Stimulated activated CD8-positive, alpha-beta memory T cell treated with anti-CD3 and anti-CD28 coated beads, Interleukin-4, amount 100 ng/mL, for 24 hours (primary cell): Measurements from ENCODE around the gene DENND1A.

Experiments
- DNase-seq: peaks from one replicate; pipeline ENCODE4 v3.0.0-alpha.2; 2020; ENCODE audit warnings: low read depth

The DENND1A gene

DNA sequence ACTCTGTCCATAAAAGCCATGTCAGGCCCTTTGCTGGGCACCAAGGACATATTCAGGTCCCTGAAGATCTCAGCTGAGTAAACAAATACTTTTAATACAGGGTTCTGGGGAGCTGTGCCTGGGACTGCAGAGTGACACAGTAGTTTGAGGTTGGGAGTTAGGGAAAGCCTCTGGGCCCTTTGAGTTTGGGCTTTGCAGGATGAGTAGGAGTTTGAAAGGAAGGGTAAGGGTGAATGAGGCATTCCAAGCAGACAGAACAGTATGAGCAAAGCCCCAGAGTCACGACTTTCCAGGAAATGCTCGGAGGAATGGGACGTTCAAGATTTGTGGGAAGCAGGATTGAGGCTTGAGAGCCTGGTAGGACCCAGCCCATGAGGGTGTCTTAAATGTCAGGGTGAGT is 560.6 kb downstream of the DENND1A start:
- no peak for DNase-seq

DNA sequence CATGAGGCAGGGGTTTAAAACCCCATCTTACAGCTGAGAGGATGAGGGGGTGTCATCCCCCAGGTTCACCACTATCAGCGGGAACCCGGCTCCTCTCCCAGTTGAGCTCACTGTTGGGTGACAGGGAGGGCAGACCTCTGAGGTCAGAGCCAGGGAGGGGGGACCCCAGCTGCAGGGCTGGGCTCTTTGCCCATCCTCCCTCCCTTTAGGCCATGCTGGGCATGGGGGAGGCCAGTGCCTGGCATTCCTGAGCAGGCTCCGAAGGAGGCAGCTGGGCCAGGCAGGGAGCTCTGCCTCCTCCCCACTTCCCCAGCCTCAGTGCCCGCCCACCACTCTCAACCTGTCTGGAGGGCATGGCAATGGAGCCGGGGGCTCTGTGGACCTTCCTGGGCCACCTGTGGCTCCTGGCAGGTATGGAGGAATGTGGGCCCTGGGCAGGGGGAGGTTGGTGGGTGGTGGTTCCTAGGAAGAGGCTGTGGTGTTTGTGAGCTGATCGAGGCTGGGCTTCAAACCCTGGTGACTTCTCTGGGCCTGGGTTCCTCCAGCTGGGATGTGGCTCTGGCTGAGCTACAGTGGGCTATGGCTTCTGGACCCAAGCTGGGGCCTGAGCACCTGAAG is 561.3 kb downstream of the DENND1A start:
- no peak for DNase-seq

GRCh38 chr9:123368023-123368422 is 561.9 kb downstream of the DENND1A start:
- DNase-seq: no peak

DNA sequence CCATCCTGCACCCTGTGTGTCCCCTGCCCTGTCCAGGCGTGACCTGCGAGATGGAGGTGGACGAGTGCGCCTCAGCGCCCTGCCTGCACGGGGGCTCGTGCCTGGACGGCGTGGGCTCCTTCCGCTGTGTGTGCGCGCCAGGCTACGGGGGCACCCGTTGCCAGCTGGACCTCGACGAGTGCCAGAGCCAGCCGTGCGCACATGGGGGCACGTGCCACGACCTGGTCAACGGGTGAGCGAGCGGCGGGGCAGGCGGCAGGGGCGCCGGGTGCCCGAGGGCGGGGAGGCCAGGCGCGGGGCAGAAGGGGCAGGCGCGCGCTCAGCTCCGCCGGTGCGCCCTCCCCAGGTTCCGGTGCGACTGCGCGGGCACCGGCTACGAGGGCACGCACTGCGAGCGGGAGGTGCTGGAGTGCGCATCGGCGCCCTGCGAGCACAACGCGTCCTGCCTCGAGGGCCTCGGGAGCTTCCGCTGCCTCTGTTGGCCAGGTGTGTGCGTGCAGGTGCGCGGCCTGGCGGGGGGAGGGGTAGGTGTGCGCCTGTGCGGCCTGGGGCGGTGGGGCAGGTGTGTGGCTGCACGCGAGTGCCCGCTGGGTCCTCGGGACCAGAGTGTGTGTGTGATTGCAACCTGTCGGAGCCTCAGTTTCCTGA is 563.9 kb downstream of the DENND1A start:
- no peak for DNase-seq

GRCh38 chr9:123365287-123365880 is 564.5 kb downstream of the DENND1A start:
- DNase-seq: no peak

GRCh38 chr9:123364241-123364824 is 565.6 kb downstream of the DENND1A start:
- no peak for DNase-seq

DNA sequence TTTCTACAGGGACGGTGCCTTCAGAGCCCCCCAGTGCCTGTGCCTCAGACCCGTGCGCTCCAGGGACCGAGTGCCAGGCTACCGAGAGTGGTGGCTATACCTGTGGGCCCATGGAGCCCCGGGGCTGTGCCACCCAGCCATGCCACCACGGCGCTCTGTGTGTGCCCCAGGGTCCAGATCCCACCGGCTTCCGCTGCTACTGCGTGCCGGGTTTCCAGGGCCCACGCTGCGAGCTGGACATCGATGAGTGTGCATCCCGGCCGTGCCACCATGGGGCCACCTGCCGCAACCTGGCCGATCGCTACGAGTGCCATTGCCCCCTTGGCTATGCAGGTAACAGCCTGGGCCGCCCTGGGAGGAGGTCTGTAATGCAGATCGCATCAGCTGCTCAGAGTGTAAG is 567.1 kb downstream of the DENND1A start:
- no peak for DNase-seq

DNA sequence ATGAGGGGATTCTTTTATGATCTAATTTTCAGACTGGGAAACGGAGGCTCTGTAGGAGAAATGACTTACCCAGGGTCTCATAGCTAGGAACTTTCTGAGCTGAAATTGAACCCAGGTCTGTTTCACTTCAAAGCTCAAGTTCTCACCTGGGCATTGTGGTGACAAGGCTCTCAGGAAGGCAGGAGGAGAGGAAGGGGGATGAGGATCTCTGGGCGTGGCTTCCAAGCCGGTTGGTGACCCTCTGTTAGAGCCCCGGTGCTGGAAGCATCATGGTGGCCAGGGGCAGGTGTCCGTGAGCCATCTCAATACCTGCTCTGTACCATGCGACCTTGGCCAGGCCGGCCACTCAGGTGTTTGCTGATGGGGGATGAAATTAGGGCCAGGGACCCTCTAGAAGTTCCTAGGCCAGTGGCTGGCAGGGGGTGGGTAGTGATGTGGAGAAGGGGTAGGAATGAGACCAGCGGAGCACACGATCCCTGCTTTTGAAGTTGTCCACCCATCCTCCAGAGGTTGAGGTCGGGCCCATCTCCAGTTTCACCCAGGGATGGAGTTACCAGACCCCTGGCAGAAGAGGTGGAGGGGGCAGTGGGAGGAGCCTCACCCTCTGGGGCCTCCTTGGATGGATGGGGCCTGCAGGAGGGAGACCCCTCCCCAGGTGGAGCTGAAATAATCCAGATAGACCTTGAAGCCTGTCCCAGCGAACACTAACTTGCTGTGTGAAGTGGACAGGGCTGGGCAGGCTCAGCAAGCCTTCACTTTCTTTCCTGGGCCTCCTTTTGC is 568.0 kb downstream of the DENND1A start:
- DNase-seq: no peak

GRCh38 chr9:123361086-123361730 is 568.7 kb downstream of the DENND1A start:
- no peak for DNase-seq

- peak; percentile 34 for DNase-seq
These were observed 569.5 kb downstream of the DENND1A start for GRCh38 chr9:123360161-123361085.

DNA sequence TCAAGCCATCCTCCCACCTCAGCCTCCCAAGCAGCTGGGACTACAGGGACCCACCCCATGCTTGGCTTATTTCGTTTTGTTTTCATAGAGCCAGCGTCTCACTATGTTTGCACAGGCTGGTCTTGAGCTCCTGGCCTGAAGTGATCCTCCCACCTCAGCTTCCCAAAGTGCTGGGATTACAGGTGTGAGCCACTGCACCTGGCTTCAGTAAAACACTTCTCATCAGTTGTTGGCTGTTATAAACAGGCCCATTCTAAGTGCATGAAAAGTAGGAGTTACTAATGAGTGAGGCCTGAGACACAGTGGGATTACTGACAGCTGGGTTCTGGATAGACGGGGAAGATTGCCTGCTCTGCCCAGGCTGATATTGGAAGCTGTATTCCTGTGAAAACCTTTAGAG is 570.4 kb downstream of the DENND1A start:
- DNase-seq: no peak

DNA sequence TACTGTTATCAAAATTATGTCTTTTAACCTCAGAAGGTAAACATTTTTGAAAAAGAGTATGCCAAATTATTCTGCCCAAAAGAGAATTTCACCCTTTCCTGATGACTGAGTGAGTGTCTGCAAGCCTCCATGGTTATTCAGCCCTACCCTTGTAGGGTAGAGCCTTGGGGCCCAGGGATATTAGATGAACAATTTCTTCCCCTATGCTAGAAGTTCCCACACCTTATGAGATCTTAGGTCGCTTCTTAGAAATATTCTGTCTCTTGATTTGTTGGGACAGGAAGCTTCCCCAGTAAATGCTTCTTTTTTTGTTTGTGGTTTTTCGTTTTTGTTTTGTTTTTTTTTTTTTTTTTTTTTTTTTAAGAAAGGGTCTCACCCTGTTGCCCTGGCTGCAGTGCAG is 570.8 kb downstream of the DENND1A start:
- DNase-seq: no peak

DNA sequence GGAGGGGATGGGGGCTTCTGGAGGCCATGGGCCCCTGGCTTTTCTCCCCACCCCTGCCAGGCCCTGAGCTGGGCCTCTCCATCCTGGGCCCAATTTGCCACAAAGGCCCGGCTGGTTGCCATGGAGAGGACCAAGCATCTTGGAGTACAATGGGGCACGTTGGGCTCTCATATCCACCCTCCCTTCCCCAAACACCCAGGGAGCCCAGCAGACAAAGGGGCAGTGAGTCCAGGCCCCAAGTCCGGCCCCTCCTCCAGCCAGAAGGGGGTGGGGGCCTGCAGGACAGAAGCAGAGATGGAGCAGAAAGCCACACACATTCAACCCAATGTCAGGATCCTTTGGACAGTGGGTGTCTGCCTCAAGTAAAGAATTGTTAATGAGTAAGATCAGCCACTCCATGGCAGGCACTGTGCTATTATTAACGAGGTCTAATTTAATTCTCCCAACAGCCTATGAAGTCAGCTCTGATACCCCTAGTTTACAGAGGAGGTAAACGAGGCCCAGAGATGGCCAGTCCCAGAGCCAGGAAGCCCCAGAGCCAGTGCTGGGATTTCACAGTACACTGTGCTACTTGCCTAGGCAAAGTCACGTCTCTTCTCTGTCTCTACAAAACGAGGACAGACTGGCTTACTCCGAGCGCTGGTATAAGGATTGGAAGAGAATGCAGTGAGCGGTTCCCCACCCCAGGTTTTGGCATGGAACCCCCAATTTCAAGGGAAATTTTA is 571.6 kb downstream of the DENND1A start:
- DNase-seq: no peak

DNA sequence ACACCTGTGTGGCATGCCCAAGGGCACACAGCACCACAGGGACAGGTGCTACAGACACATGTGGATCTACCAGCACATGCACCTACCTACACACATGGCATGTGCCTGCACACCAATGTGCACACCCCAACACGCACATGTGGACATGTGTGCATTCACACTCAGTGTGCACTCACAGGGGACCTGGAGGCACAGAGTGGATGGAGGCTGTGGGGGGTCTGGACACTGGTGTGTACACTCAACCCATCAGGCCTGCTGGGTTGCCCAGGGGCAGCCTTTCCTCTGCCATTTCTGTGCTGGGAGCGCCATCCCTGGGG is 572.2 kb downstream of the DENND1A start:
- no peak for DNase-seq

DNA sequence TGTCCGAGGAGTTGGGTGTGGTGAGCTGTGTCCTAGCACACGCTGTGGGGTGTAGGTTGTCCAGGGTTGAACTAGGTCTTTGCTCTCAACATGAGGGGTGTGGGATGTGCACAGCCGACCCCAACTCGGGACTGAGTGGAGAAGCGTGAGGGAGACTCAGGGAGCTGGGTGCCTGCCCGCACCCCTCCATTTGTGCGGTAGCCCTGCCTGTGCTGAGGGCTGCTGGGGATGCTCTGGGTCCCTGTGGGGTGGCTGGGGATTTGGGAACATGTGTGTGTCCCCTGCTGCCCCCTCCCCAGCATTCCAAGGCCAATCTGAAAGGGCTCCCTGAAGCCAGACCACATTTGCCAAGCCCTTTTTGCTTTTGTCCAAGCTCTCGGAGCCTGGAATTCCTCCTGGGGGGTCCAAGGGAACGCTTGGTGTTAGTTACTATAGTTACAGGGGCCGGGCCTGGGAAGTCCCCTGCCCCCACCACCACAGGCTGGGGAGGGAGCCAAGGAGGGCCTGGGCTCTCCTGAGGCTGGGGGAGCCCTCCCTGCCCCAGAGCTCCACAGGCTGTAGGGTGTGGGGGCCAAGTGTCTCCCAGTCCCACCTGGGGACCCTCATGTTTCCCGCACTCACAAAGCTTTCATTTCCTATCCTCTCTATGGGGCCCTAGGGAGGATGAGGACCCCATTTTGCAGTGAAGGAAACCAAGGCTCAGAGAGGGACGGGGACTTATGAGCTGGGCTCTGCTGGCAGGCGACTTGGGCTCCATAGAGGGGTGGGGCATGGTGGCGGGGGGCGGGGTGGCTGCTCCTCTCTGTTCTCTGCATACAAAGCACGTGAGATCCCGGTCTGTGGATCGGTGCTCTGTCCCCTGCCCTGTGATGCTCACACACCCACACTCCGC is 572.8 kb downstream of the DENND1A start:
- no peak for DNase-seq

- no peak for DNase-seq
These were observed 574.0 kb downstream of the DENND1A start, which contains the start of gene CRB2 for GRCh38 chr9:123355761-123356431. Gene CRB2 (plus strand): TSS chr9:123356197. CDS start chr9:123356261, 64 bp downstream.

DNA sequence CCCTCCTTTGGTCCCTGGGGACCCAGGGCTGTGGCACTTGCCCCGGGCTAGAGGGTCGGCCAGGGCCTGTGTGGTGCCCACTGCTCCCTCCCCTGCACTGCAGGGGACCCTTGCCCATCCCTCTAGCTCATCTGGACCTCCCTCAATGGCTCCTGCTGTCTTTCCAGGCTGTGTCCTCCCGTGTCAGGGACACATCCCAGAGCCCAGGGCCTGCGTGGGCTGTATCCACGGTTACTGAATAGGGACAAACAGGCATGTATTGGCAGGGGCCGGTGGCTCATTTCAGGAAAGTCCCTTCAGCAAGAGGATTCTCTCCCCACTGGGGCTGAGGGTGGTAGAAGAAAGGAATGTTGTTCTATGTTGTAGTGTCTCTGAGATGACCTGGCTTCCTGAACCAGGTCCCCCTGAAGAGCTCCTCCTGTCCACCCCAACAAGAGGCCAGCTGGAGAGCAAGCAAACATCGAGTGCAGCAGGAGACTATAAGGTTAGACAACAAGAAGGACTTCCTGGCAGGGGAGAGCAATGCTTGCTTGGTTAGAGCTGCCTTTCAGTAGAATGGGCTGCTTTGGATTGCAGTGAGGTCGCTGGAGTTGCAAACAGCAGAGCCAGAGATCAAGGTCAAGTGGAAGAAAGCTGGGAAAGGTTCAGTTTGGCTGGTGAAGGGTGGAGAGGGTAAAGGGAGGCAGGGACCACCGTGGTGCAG is 575.0 kb downstream of the DENND1A start:
- no peak for DNase-seq

DNA sequence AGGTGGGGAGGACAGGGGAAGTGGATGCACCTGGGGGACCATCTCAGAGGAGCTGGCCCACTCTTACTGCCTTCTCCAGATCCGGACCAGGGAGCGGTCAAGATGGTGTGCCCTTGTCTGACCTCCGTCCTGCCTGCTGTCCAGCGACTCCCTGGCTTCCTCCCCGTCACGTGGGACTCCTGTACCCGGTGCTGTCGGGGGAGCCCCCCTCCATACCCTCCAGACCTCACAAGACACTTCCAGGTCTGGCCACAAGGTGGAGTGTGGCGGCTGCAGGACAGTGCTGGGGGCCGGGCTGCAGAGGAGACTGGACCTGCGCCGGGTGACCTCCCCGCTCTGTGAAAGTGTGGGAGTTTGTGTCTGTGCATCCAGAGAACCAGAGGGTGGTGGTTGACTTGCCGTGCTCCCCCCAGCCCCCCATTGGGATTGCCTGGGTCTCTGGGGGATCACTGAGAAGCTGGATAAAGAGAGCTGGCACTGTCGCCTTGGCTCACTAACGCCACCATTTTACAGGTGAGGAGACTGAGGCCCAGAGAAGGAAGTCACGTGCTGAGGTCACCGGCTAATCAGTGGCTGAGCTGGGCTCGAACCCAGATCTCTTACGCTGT is 575.8 kb downstream of the DENND1A start:
- DNase-seq: peak; percentile 44
